Loucy (cell line): Measurements from ENCODE around the gene CCDC57.

Experiments used
- CTCF ChIP-seq: fragments of 200-600 bp; sonication (generic); conservative IDR thresholded peaks from 2 replicates; pipeline ENCODE4 v1.5.1; 2014; ENCODE audit warnings: mild to moderate bottlenecking, antibody characterized with exemption, low read length
- EZH2phosphoT487 ChIP-seq: fragments of 200-600 bp; IDR thresholded peaks from 2 replicates; pipeline ENCODE4 v1.6.1; 2018; ENCODE audit warnings: antibody characterized with exemption, mild to moderate bottlenecking, moderate library complexity, borderline replicate concordance

- TF ChIP-seq CTCF (no peak), EZH2phosphoT487 (no peak)
Observed at GRCh38 chr17:82226146-82226808, 13.6 kb upstream of the CCDC57 start.
